Skeletal muscle tissue (tissue), 4 donors: ENCODE results near the gene RAD51C. TPM values are rescaled to one million over a fixed set of nuclear protein-coding genes. Genes with fewer than 3 reads are reported as not detected.

Source experiments
- H3K27ac ChIP-seq: one replicate; pipeline ENCODE4 v1.7.0; 2013; ENCODE audit warnings: mild to moderate bottlenecking, low read depth, low read length, inconsistent platforms
- H3K27me3 ChIP-seq, 3 donors: one replicate each; pipeline ENCODE4 v1.7.0; 2013; ENCODE audit warnings: low read length in 3 of 3; ENCODE audit not compliant: control insufficient read depth in 3 of 3, insufficient read depth in 3 of 3
- H3K36me3 ChIP-seq, 3 donors: one replicate each; pipeline ENCODE4 v1.7.0; 2013; ENCODE audit warnings: low read length in 3 of 3; ENCODE audit not compliant: control insufficient read depth in 3 of 3, insufficient read depth in 3 of 3
- H3K4me1 ChIP-seq, 3 donors: one replicate each; pipeline ENCODE4 v1.7.0; 2013; ENCODE audit warnings: low read length in 3 of 3, mild to moderate bottlenecking in 3 of 3; ENCODE audit not compliant: control insufficient read depth in 3 of 3, insufficient read depth in 3 of 3
- H3K4me3 ChIP-seq, 3 donors: one replicate each; pipeline ENCODE4 v1.7.0; 2013; ENCODE audit warnings: low read length in 3 of 3
- H3K9ac ChIP-seq, 3 donors: one replicate each; pipeline ENCODE4 v1.7.0; 2013; ENCODE audit warnings: low read length in 3 of 3, mild to moderate bottlenecking in 3 of 3, moderate library complexity in 2 of 3, low read depth in 1 of 3
- H3K9me3 ChIP-seq, 3 donors: one replicate each; pipeline ENCODE4 v1.7.0; 2013; ENCODE audit warnings: low read length in 3 of 3; ENCODE audit not compliant: control insufficient read depth in 3 of 3
- total RNA-seq: library from RNA; depleted of rRNA; stranded (reverse); fragments of >200 nt; gene quantifications from one replicate; pipeline ENCODE4 v1.2.3, GENCODE V29; 2014
- donor health status: Osteomylitis.

The RAD51C gene
- total RNA-seq, 1 donor from 2014 or later = 26.6 TPM

- no peak overlapping the region for H3K9ac ChIP-seq
- H3K27me3 ChIP-seq = no peaks in the 10 kb centered on the region
- H3K4me3 ChIP-seq = no peak overlapping the region
- no peak overlapping the region for H3K27ac ChIP-seq
- H3K36me3 ChIP-seq = peaks cover 0 to 7% (median 5%) of the 10 kb centered on the region in 3 donors
- H3K4me1 ChIP-seq = peaks cover 8 to 15% (median 11%) of the 10 kb centered on the region in 3 donors
- H3K9me3 ChIP-seq = peaks cover 0 to 2% (median 0%) of the 10 kb centered on the region in 3 donors
Observed at GRCh38 chr17:58694826-58695225, 2.4 kb downstream of the RAD51C start.

GRCh38 chr17:58699771-58700170, 7.4 kb downstream of the RAD51C start:
- Histone ChIP-seq H3K9ac (no peak overlapping the region), H3K36me3 (peaks cover 0 to 18% (median 9%) of the 10 kb centered on the region in 3 donors), H3K9me3 (no peaks in the 10 kb centered on the region), H3K27ac (no peak overlapping the region), H3K27me3 (no peaks in the 10 kb centered on the region), H3K4me1 (no peaks in the 10 kb centered on the region), H3K4me3 (no peak overlapping the region)

GRCh38 chr17:58702045-58702476, 9.7 kb downstream of the RAD51C start:
- Histone ChIP-seq H3K4me1 (no peaks in the 10 kb centered on the region), H3K4me3 (no peak overlapping the region), H3K27ac (no peak overlapping the region), H3K27me3 (no peaks in the 10 kb centered on the region), H3K9ac (no peak overlapping the region), H3K9me3 (no peaks in the 10 kb centered on the region), H3K36me3 (peaks cover 3 to 22% (median 17%) of the 10 kb centered on the region in 3 donors)

GRCh38 chr17:58702708-58703107, 10.3 kb downstream of the RAD51C start:
- Histone ChIP-seq H3K27me3 (no peaks in the 10 kb centered on the region), H3K9ac (no peak overlapping the region), H3K36me3 (peaks cover 3 to 23% (median 17%) of the 10 kb centered on the region in 3 donors), H3K27ac (no peak overlapping the region), H3K9me3 (no peaks in the 10 kb centered on the region), H3K4me1 (no peaks in the 10 kb centered on the region), H3K4me3 (no peak overlapping the region)

- Histone ChIP-seq H3K27ac (no peak overlapping the region), H3K4me3 (no peak overlapping the region), H3K4me1 (no peaks in the 10 kb centered on the region), H3K9ac (no peak overlapping the region), H3K27me3 (no peaks in the 10 kb centered on the region), H3K36me3 (peaks cover 3 to 25% (median 21%) of the 10 kb centered on the region in 3 donors), H3K9me3 (no peaks in the 10 kb centered on the region)
Observed at GRCh38 chr17:58703137-58703915, 10.9 kb downstream of the RAD51C start.

GRCh38 chr17:58703916-58704286, 11.5 kb downstream of the RAD51C start:
- no peaks in the 10 kb centered on the region for H3K4me1 ChIP-seq
- no peak overlapping the region for H3K27ac ChIP-seq
- peaks cover 3 to 25% (median 21%) of the 10 kb centered on the region in 3 donors for H3K36me3 ChIP-seq
- H3K9me3 ChIP-seq = no peaks in the 10 kb centered on the region
- no peaks in the 10 kb centered on the region for H3K27me3 ChIP-seq
- H3K4me3 ChIP-seq = no peak overlapping the region
- H3K9ac ChIP-seq = no peak overlapping the region

GRCh38 chr17:58706351-58707140, 14.1 kb downstream of the RAD51C start:
- no peaks in the 10 kb centered on the region for H3K4me1 ChIP-seq
- no peak overlapping the region for H3K4me3 ChIP-seq
- no peak overlapping the region for H3K27ac ChIP-seq
- peaks cover 3 to 22% (median 12%) of the 10 kb centered on the region in 3 donors for H3K36me3 ChIP-seq
- H3K27me3 ChIP-seq = no peaks in the 10 kb centered on the region
- H3K9me3 ChIP-seq = no peaks in the 10 kb centered on the region
- no peak overlapping the region for H3K9ac ChIP-seq

GRCh38 chr17:58710948-58711552, 18.6 kb downstream of the RAD51C start:
- no peak overlapping the region for H3K9ac ChIP-seq
- H3K27me3 ChIP-seq = no peaks in the 10 kb centered on the region
- H3K4me3 ChIP-seq = no peak overlapping the region
- H3K9me3 ChIP-seq = no peaks in the 10 kb centered on the region
- no peaks in the 10 kb centered on the region for H3K4me1 ChIP-seq
- H3K36me3 ChIP-seq = peaks cover 3 to 15% (median 12%) of the 10 kb centered on the region in 3 donors
- H3K27ac ChIP-seq = no peak overlapping the region

- no peak overlapping the region for H3K4me3 ChIP-seq
- H3K9me3 ChIP-seq = no peaks in the 10 kb centered on the region
- H3K27me3 ChIP-seq = no peaks in the 10 kb centered on the region
- H3K9ac ChIP-seq = no peak overlapping the region
- no peaks in the 10 kb centered on the region for H3K4me1 ChIP-seq
- H3K27ac ChIP-seq = no peak overlapping the region
- peaks cover 2 to 11% (median 8%) of the 10 kb centered on the region in 3 donors for H3K36me3 ChIP-seq
Observed at GRCh38 chr17:58722274-58722673, 29.9 kb downstream of the RAD51C start.
